NCI-H2171 (cell line): Measurements from ENCODE around the gene SMU1.
A peak's percentile ranks its signal among the peaks of the same experiment; 100 is the strongest.

Source experiments
- DNase-seq: peaks from one replicate; lab custom pipeline; 2025; lab: John Stamatoyannopoulos, UW

The SMU1 gene

GRCh38 chr9:33076046-33077004 is at the start of gene SMU1:
Gene SMU1 (minus strand): TSS chr9:33076674. CDS start chr9:33076608, 66 bp downstream.
- DNase-seq = peak; percentile 85

- no peak for DNase-seq
Observed at GRCh38 chr9:33125461-33125860, 49.0 kb upstream of the SMU1 start.

- no peak for DNase-seq
Observed at GRCh38 chr9:33124751-33125381, 48.4 kb upstream of the SMU1 start.

- no peak for DNase-seq
Observed at GRCh38 chr9:33124046-33124445, 47.6 kb upstream of the SMU1 start.

GRCh38 chr9:33123407-33124031 is 47.0 kb upstream of the SMU1 start:
- DNase-seq = no peak

- DNase-seq = no peak
Observed at GRCh38 chr9:33120620-33121019, 44.1 kb upstream of the SMU1 start.

- DNase-seq = no peak
Observed at GRCh38 chr9:33117796-33118195, 41.3 kb upstream of the SMU1 start.

- no peak for DNase-seq
Observed at GRCh38 chr9:33117306-33117705, 40.8 kb upstream of the SMU1 start.

GRCh38 chr9:33116860-33117259 is 40.4 kb upstream of the SMU1 start:
- no peak for DNase-seq

GRCh38 chr9:33114746-33115145 is 38.3 kb upstream of the SMU1 start:
- no peak for DNase-seq

- DNase-seq = no peak
Observed at GRCh38 chr9:33113799-33114547, 37.5 kb upstream of the SMU1 start.

GRCh38 chr9:33112094-33112493 is 35.6 kb upstream of the SMU1 start:
- DNase-seq = no peak

- no peak for DNase-seq
Observed at GRCh38 chr9:33111631-33112030, 35.2 kb upstream of the SMU1 start.

- DNase-seq = no peak
Observed at GRCh38 chr9:33110686-33111085, 34.2 kb upstream of the SMU1 start.

- DNase-seq = no peak
Observed at GRCh38 chr9:33109850-33110595, 33.5 kb upstream of the SMU1 start.

GRCh38 chr9:33109097-33109496 is 32.6 kb upstream of the SMU1 start:
- DNase-seq = no peak

GRCh38 chr9:33108472-33108871 is 32.0 kb upstream of the SMU1 start:
- no peak for DNase-seq

- DNase-seq = no peak
Observed at GRCh38 chr9:33107762-33108161, 31.3 kb upstream of the SMU1 start.

- DNase-seq = no peak
Observed at GRCh38 chr9:33106827-33107621, 30.6 kb upstream of the SMU1 start.

- DNase-seq = no peak
Observed at GRCh38 chr9:33106372-33106771, 29.9 kb upstream of the SMU1 start.

- DNase-seq = no peak
Observed at GRCh38 chr9:33105959-33106358, 29.5 kb upstream of the SMU1 start.
